ENCODE data around the gene DUSP1. TPM values are rescaled to one million over a fixed set of nuclear protein-coding genes. Genes with fewer than 3 reads are reported as not detected.

Gene DUSP1
- total and polyA plus RNA-seq, 9 of the 15 experiments (the other 6 are each of a cell fraction or from before 2014, with no cell fraction given), result 2.1 to 14.2 (median 8.5) TPM

- TF ChIP-seq, protein P1, sequence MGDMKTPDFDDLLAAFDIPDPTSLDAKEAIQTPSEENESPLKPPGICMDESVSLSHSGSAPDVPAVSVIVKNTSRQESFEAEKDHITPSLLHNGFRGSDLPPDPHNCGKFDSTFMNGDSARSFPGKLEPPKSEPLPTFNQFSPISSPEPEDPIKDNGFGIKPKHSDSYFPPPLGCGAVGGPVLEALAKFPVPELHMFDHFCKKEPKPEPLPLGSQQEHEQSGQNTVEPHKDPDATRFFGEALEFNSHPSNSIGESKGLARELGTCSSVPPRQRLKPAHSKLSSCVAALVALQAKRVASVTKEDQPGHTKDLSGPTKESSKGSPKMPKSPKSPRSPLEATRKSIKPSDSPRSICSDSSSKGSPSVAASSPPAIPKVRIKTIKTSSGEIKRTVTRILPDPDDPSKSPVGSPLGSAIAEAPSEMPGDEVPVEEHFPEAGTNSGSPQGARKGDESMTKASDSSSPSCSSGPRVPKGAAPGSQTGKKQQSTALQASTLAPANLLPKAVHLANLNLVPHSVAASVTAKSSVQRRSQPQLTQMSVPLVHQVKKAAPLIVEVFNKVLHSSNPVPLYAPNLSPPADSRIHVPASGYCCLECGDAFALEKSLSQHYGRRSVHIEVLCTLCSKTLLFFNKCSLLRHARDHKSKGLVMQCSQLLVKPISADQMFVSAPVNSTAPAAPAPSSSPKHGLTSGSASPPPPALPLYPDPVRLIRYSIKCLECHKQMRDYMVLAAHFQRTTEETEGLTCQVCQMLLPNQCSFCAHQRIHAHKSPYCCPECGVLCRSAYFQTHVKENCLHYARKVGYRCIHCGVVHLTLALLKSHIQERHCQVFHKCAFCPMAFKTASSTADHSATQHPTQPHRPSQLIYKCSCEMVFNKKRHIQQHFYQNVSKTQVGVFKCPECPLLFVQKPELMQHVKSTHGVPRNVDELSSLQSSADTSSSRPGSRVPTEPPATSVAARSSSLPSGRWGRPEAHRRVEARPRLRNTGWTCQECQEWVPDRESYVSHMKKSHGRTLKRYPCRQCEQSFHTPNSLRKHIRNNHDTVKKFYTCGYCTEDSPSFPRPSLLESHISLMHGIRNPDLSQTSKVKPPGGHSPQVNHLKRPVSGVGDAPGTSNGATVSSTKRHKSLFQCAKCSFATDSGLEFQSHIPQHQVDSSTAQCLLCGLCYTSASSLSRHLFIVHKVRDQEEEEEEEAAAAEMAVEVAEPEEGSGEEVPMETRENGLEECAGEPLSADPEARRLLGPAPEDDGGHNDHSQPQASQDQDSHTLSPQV (IDR thresholded peaks at IDR 0.05), result no peak
- TF ChIP-seq MLLT1 (IDR thresholded peaks at IDR 0.05) (peak in 1 of 2 experiments; percentile 62; a peak in 1 of 4 replicates), ILK (tag; IDR thresholded peaks at IDR 0.05; ENCODE audit: borderline replicate concordance, low read depth) (no peak), ILF3 (IDR thresholded peaks at IDR 0.05; ENCODE audit: borderline replicate concordance) (no peak), JUN (IDR thresholded peaks at IDR 0.05; ENCODE audit: borderline replicate concordance, low read depth, low read length) (peak; percentile 86), JUN (CRISPR knock-in tag; IDR thresholded peaks at IDR 0.05; ENCODE audit: borderline replicate concordance) (peak; percentile 42; the same call in 1 of the 2 replicates), EHMT2 (IDR thresholded peaks at IDR 0.05) (no peak), PCBP2 (IDR thresholded peaks at IDR 0.05; ENCODE audit: low read depth, low read length, poor library complexity, severe bottlenecking) (no peak), ZNF639 (CRISPR knock-in tag; conservative IDR thresholded peaks at IDR 0.05 in 1 of 2, IDR thresholded peaks at IDR 0.05 in 1 of 2) (peak in 1 of 2 experiments; percentile 60; a peak in 1 of 4 replicates), ATF1 (CRISPR knock-in tag; IDR thresholded peaks at IDR 0.05) (no peak), ATF1 (tag; IDR thresholded peaks at IDR 0.05) (peak; percentile 95), ZNF398 (CRISPR knock-in tag; IDR thresholded peaks at IDR 0.05) (no peak)
- TF ChIP-seq, protein P2, sequence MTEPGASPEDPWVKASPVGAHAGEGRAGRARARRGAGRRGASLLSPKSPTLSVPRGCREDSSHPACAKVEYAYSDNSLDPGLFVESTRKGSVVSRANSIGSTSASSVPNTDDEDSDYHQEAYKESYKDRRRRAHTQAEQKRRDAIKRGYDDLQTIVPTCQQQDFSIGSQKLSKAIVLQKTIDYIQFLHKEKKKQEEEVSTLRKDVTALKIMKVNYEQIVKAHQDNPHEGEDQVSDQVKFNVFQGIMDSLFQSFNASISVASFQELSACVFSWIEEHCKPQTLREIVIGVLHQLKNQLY (CRISPR knock-in tag; conservative IDR thresholded peaks at IDR 0.05), result no peak
Observed at GRCh38 chr5:172764861-172765765, 5.9 kb downstream of the DUSP1 start (continued).
